Amniotic stem cell (primary cell): ENCODE measurements around the gene CCDC106.
A peak's percentile ranks its signal among the peaks of the same experiment; 100 is the strongest.

Experiments
- DNase-seq: peaks from one replicate; lab custom pipeline; 2025; lab: John Stamatoyannopoulos, UW

The CCDC106 gene

GRCh38 chr19:55613930-55614710 is 33.9 kb upstream of the CCDC106 start:
- DNase-seq, result no peak

- DNase-seq, result no peak
Observed at GRCh38 chr19:55614711-55615542, 33.1 kb upstream of the CCDC106 start.

- no peak for DNase-seq
Observed at GRCh38 chr19:55615543-55616394, 32.2 kb upstream of the CCDC106 start.

- DNase-seq, result no peak
Observed at GRCh38 chr19:55616395-55616875, 31.6 kb upstream of the CCDC106 start.

- DNase-seq, result no peak
Observed at GRCh38 chr19:55617426-55617825, 30.6 kb upstream of the CCDC106 start.

- DNase-seq, result no peak
Observed at GRCh38 chr19:55618426-55618825, 29.6 kb upstream of the CCDC106 start.

- DNase-seq, result no peak
Observed at GRCh38 chr19:55619286-55619685, 28.7 kb upstream of the CCDC106 start.

GRCh38 chr19:55620410-55621204 is 27.4 kb upstream of the CCDC106 start:
- DNase-seq, result no peak

GRCh38 chr19:55621205-55621672 is 26.8 kb upstream of the CCDC106 start:
- DNase-seq, result no peak

GRCh38 chr19:55621673-55622231 is 26.3 kb upstream of the CCDC106 start:
- DNase-seq, result no peak

GRCh38 chr19:55622242-55622969 is 25.6 kb upstream of the CCDC106 start:
- no peak for DNase-seq

GRCh38 chr19:55623130-55623529 is 24.9 kb upstream of the CCDC106 start:
- no peak for DNase-seq

GRCh38 chr19:55623561-55623960 is 24.5 kb upstream of the CCDC106 start:
- DNase-seq, result no peak

GRCh38 chr19:55624109-55625003 is 23.7 kb upstream of the CCDC106 start, which contains the start of gene ZNF784:
ZNF784 (minus strand) TSS chr19:55624566; CDS start chr19:55624561, 5 bp downstream.
- DNase-seq, result peak; percentile 91

GRCh38 chr19:55625004-55625326 is 23.0 kb upstream of the CCDC106 start:
- DNase-seq, result no peak

GRCh38 chr19:55626350-55626749 is 21.7 kb upstream of the CCDC106 start:
- no peak for DNase-seq

GRCh38 chr19:55632463-55632834 is 15.6 kb upstream of the CCDC106 start:
- DNase-seq, result peak; percentile 90

- DNase-seq, result no peak
Observed at GRCh38 chr19:55633861-55634260, 14.2 kb upstream of the CCDC106 start.

GRCh38 chr19:55635334-55635717 is 12.7 kb upstream of the CCDC106 start:
- no peak for DNase-seq
